ENCODE data around the gene GJC2.

Gene GJC2

GRCh38 chr1:228159008-228159665 lies 9.4 kb downstream of the GJC2 start:
- Histone ChIP-seq H3K18ac (ENCODE audit: low read length) (no peak overlapping the region), H3K4ac (ENCODE audit: low read length) (no peak overlapping the region), H3K23ac (ENCODE audit: low read depth, low read length, poor library complexity) (no peak overlapping the region), H3K9ac (ENCODE audit: low read depth, low read length, poor library complexity) (no peak overlapping the region), H2AFZ (ENCODE audit: low read length) (no peak overlapping the region), H2AK5ac (ENCODE audit: low read depth, low read length) (peak overlapping the region; percentile 81), H3K27ac (replicated peaks; ENCODE audit: low read length) (no peak overlapping the region), H3K4me3 (ENCODE audit: low read length in 2 of 2) (no peak overlapping the region), H4K8ac (ENCODE audit: low read depth, low read length) (peak overlapping the region; percentile 57), H3K14ac (ENCODE audit: low read length) (no peak overlapping the region), H4K91ac (ENCODE audit: low read depth, low read length, poor library complexity) (no peak overlapping the region), H2BK15ac (ENCODE audit: low read length) (no peak overlapping the region), H2BK5ac (ENCODE audit: low read length) (no peak overlapping the region), H2BK120ac (ENCODE audit: low read depth, low read length) (no peak overlapping the region), H3K9me3 (replicated peaks in 1 of 2; ENCODE audit: control insufficient read depth in 2 of 2, insufficient read depth in 1 of 2, low read depth in 1 of 2, low read length in 2 of 2) (no peaks in the 10 kb centered on the region), H3K4me1 (ENCODE audit: control insufficient read depth in 2 of 2, insufficient read depth in 1 of 2, low read depth in 1 of 2, low read length in 2 of 2) (peaks cover 0 to 10% of the 10 kb centered on the region in 2 donors), H3K36me3 (replicated peaks in 1 of 2; ENCODE audit: control insufficient read depth in 2 of 2, insufficient read depth in 2 of 2, low read length in 2 of 2) (no peaks in the 10 kb centered on the region), H2BK12ac (ENCODE audit: low read length) (no peak overlapping the region), H3K79me1 (ENCODE audit: low read depth, low read length) (peaks cover 2% of the 10 kb centered on the region), H3K4me2 (ENCODE audit: insufficient read depth, low read length, poor library complexity, severe bottlenecking) (no peak overlapping the region), H3K27me3 (ENCODE audit: control insufficient read depth in 3 of 3, insufficient read depth in 3 of 3, low read depth in 1 of 3, low read length in 3 of 3) (no peaks in the 10 kb centered on the region)
- no peak for DNase-seq (ENCODE audit: low spot score)
- WGBS, 2 donors (ENCODE audit: extremely low coverage in 2 of 2, insufficient read length in 2 of 2, insufficient replicate concordance in 1 of 2) = no CpG with 5 or more reads among the region's 14 CpGs

DNA sequence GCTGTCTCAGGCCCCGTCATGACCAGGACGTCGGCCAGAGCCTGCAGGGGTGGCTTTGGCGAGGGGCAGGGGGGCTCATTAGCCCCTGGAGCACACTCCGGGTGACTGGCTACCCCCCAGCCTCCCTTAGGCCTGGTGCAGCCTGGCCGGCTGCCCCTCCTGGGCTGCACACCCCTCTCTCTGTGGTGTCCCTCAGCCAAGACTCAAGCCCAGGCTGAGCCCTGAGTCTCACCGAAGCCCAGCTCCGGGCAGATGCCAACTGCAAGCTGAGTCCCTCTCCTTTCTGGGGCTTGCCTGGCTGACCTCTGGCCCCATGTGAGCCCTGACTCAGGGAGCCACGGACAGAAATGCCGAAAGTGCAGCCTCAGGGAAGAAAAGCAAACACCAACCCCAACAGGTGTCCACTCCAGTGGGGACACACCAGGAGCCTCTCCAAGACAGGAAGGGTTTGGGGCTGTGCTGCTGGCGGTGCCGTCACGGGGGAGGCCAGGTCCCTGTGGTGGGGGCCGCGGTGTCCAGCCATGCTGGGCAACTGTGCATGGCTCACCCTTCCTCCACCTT lies 10.6 kb downstream of the GJC2 start:
- H2AFZ ChIP-seq (ENCODE audit: low read length) = no peak overlapping the region
- peaks cover 2% of the 10 kb centered on the region for H3K79me1 ChIP-seq (ENCODE audit: low read depth, low read length)
- no peak overlapping the region for H4K91ac ChIP-seq (ENCODE audit: low read depth, low read length, poor library complexity)
- H3K4me3 ChIP-seq (ENCODE audit: low read length in 2 of 2) = no peak overlapping the region
- no CpG with 5 or more reads among the region's 15 CpGs for WGBS, 2 donors (ENCODE audit: extremely low coverage in 2 of 2, insufficient read length in 2 of 2, insufficient replicate concordance in 1 of 2)
- H3K23ac ChIP-seq (ENCODE audit: low read depth, low read length, poor library complexity) = no peak overlapping the region
- DNase-seq (ENCODE audit: low spot score) = no peak
- H2BK15ac ChIP-seq (ENCODE audit: low read length) = no peak overlapping the region
- H3K36me3 ChIP-seq (replicated peaks in 1 of 2; ENCODE audit: control insufficient read depth in 2 of 2, insufficient read depth in 2 of 2, low read length in 2 of 2) = no peaks in the 10 kb centered on the region
- H2BK12ac ChIP-seq (ENCODE audit: low read length) = no peak overlapping the region
- no peak overlapping the region for H3K4me2 ChIP-seq (ENCODE audit: insufficient read depth, low read length, poor library complexity, severe bottlenecking)
- no peak overlapping the region for H2BK120ac ChIP-seq (ENCODE audit: low read depth, low read length)
- H3K27ac ChIP-seq (replicated peaks; ENCODE audit: low read length) = no peak overlapping the region
- no peak overlapping the region for H3K4ac ChIP-seq (ENCODE audit: low read length)
- H3K14ac ChIP-seq (ENCODE audit: low read length) = no peak overlapping the region
- H3K18ac ChIP-seq (ENCODE audit: low read length) = no peak overlapping the region
- no peak overlapping the region for H2BK5ac ChIP-seq (ENCODE audit: low read length)
- peaks cover 1 to 12% of the 10 kb centered on the region in 2 donors for H3K4me1 ChIP-seq (ENCODE audit: control insufficient read depth in 2 of 2, insufficient read depth in 1 of 2, low read depth in 1 of 2, low read length in 2 of 2)
- H3K27me3 ChIP-seq (ENCODE audit: control insufficient read depth in 3 of 3, insufficient read depth in 3 of 3, low read depth in 1 of 3, low read length in 3 of 3) = no peaks in the 10 kb centered on the region
- no peak overlapping the region for H3K9ac ChIP-seq (ENCODE audit: low read depth, low read length, poor library complexity)
- H3K9me3 ChIP-seq (replicated peaks in 1 of 2; ENCODE audit: control insufficient read depth in 2 of 2, insufficient read depth in 1 of 2, low read depth in 1 of 2, low read length in 2 of 2) = no peaks in the 10 kb centered on the region
- H4K8ac ChIP-seq (ENCODE audit: low read depth, low read length) = no peak overlapping the region
- H2AK5ac ChIP-seq (ENCODE audit: low read depth, low read length) = peak overlapping the region; percentile 77

DNA sequence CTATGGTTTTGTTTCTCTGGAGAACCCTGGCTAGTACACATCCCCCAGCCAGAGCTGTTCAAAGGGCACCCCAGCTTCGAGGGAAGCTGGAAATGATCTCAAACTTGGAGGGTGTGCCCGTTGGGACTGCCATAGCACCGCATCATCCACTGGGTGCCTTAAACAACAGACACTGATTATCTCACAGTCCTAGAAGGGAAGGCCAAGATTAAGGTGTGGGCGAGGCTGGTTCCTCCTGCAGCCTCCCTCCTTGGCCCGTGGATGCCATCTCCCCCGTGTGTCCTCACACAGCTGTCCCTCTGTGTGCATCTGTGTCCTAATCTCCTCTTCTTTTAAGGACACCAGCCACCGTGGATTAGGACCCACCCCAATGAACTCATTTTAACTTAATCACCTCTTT lies 11.6 kb downstream of the GJC2 start:
- H4K91ac ChIP-seq (ENCODE audit: low read depth, low read length, poor library complexity) = no peak overlapping the region
- H3K9me3 ChIP-seq (replicated peaks in 1 of 2; ENCODE audit: control insufficient read depth in 2 of 2, insufficient read depth in 1 of 2, low read depth in 1 of 2, low read length in 2 of 2) = no peaks in the 10 kb centered on the region
- peaks cover 1 to 12% of the 10 kb centered on the region in 2 donors for H3K4me1 ChIP-seq (ENCODE audit: control insufficient read depth in 2 of 2, insufficient read depth in 1 of 2, low read depth in 1 of 2, low read length in 2 of 2)
- H2AK5ac ChIP-seq (ENCODE audit: low read depth, low read length) = no peak overlapping the region
- H3K79me1 ChIP-seq (ENCODE audit: low read depth, low read length) = peaks cover 3% of the 10 kb centered on the region
- no peak overlapping the region for H2BK5ac ChIP-seq (ENCODE audit: low read length)
- no peak overlapping the region for H2BK120ac ChIP-seq (ENCODE audit: low read depth, low read length)
- no peak overlapping the region for H3K4me2 ChIP-seq (ENCODE audit: insufficient read depth, low read length, poor library complexity, severe bottlenecking)
- no peak overlapping the region for H3K18ac ChIP-seq (ENCODE audit: low read length)
- H3K4me3 ChIP-seq (ENCODE audit: low read length in 2 of 2) = no peak overlapping the region
- H3K4ac ChIP-seq (ENCODE audit: low read length) = no peak overlapping the region
- H3K23ac ChIP-seq (ENCODE audit: low read depth, low read length, poor library complexity) = no peak overlapping the region
- no peak overlapping the region for H4K8ac ChIP-seq (ENCODE audit: low read depth, low read length)
- no peak overlapping the region for H2BK15ac ChIP-seq (ENCODE audit: low read length)
- no peak overlapping the region for H3K14ac ChIP-seq (ENCODE audit: low read length)
- no peak overlapping the region for H3K27ac ChIP-seq (replicated peaks; ENCODE audit: low read length)
- no peak overlapping the region for H3K9ac ChIP-seq (ENCODE audit: low read depth, low read length, poor library complexity)
- no peak overlapping the region for H2AFZ ChIP-seq (ENCODE audit: low read length)
- DNase-seq (ENCODE audit: low spot score) = no peak
- no peaks in the 10 kb centered on the region for H3K27me3 ChIP-seq (ENCODE audit: control insufficient read depth in 3 of 3, insufficient read depth in 3 of 3, low read depth in 1 of 3, low read length in 3 of 3)
- no peaks in the 10 kb centered on the region for H3K36me3 ChIP-seq (replicated peaks in 1 of 2; ENCODE audit: control insufficient read depth in 2 of 2, insufficient read depth in 2 of 2, low read length in 2 of 2)
- no CpG with 5 or more reads among the region's 7 CpGs for WGBS, 2 donors (ENCODE audit: extremely low coverage in 2 of 2, insufficient read length in 2 of 2, insufficient replicate concordance in 1 of 2)
- no peak overlapping the region for H2BK12ac ChIP-seq (ENCODE audit: low read length)

GRCh38 chr1:228161866-228162265 lies 12.1 kb downstream of the GJC2 start:
- Histone ChIP-seq H3K27me3 (ENCODE audit: control insufficient read depth in 3 of 3, insufficient read depth in 3 of 3, low read depth in 1 of 3, low read length in 3 of 3) (no peaks in the 10 kb centered on the region), H3K4me1 (ENCODE audit: control insufficient read depth in 2 of 2, insufficient read depth in 1 of 2, low read depth in 1 of 2, low read length in 2 of 2) (peaks cover 5 to 15% of the 10 kb centered on the region in 2 donors), H3K36me3 (replicated peaks in 1 of 2; ENCODE audit: control insufficient read depth in 2 of 2, insufficient read depth in 2 of 2, low read length in 2 of 2) (no peaks in the 10 kb centered on the region), H2BK15ac (ENCODE audit: low read length) (peak overlapping the region; percentile 32), H2BK5ac (ENCODE audit: low read length) (no peak overlapping the region), H2AK5ac (ENCODE audit: low read depth, low read length) (peak overlapping the region; percentile 77), H3K27ac (replicated peaks; ENCODE audit: low read length) (no peak overlapping the region), H3K14ac (ENCODE audit: low read length) (no peak overlapping the region), H3K23ac (ENCODE audit: low read depth, low read length, poor library complexity) (peak overlapping the region; percentile 34), H3K4me2 (ENCODE audit: insufficient read depth, low read length, poor library complexity, severe bottlenecking) (no peak overlapping the region), H2AFZ (ENCODE audit: low read length) (no peak overlapping the region), H3K9ac (ENCODE audit: low read depth, low read length, poor library complexity) (peak overlapping the region; percentile 78), H4K91ac (ENCODE audit: low read depth, low read length, poor library complexity) (no peak overlapping the region), H2BK120ac (ENCODE audit: low read depth, low read length) (no peak overlapping the region), H3K9me3 (replicated peaks in 1 of 2; ENCODE audit: control insufficient read depth in 2 of 2, insufficient read depth in 1 of 2, low read depth in 1 of 2, low read length in 2 of 2) (no peaks in the 10 kb centered on the region), H3K79me1 (ENCODE audit: low read depth, low read length) (peaks cover 3% of the 10 kb centered on the region), H3K18ac (ENCODE audit: low read length) (peak overlapping the region; percentile 46), H3K4me3 (ENCODE audit: low read length in 2 of 2) (no peak overlapping the region), H3K4ac (ENCODE audit: low read length) (peak overlapping the region; percentile 13), H4K8ac (ENCODE audit: low read depth, low read length) (no peak overlapping the region), H2BK12ac (ENCODE audit: low read length) (no peak overlapping the region)
- no peak for DNase-seq (ENCODE audit: low spot score)
- no CpG with 5 or more reads among the region's 9 CpGs for WGBS, 2 donors (ENCODE audit: extremely low coverage in 2 of 2, insufficient read length in 2 of 2, insufficient replicate concordance in 1 of 2)
